GM21526 (cell line): ENCODE results near the gene IQSEC3.

Source experiments
- ATAC-seq: cut with Tn5 transposase; IDR thresholded peaks from one replicate; pipeline ENCODE4 v1.9.1; 2021; ENCODE audit warnings: moderate library complexity; ENCODE audit not compliant: unreplicated experiment, low FRiP score

The IQSEC3 gene

GRCh38 chr12:108594-108993, 42.0 kb downstream of the IQSEC3 start:
- no peak for ATAC-seq

- no peak for ATAC-seq
Measured at GRCh38 chr12:109446-109845, 42.9 kb downstream of the IQSEC3 start.

- no peak for ATAC-seq
Measured at GRCh38 chr12:109872-110271, 43.3 kb downstream of the IQSEC3 start.

- ATAC-seq: no peak
Measured at GRCh38 chr12:111699-112493, 45.3 kb downstream of the IQSEC3 start.

GRCh38 chr12:113347-113746, 46.8 kb downstream of the IQSEC3 start:
- ATAC-seq: no peak

GRCh38 chr12:114626-115211, 48.2 kb downstream of the IQSEC3 start:
- no peak for ATAC-seq

- no peak for ATAC-seq
Measured at GRCh38 chr12:115518-115917, 49.0 kb downstream of the IQSEC3 start.

GRCh38 chr12:115960-116915, 49.7 kb downstream of the IQSEC3 start:
- ATAC-seq: no peak

- no peak for ATAC-seq
Measured at GRCh38 chr12:117311-117710, 50.7 kb downstream of the IQSEC3 start.

GRCh38 chr12:117816-118345, 51.3 kb downstream of the IQSEC3 start:
- ATAC-seq: no peak

GRCh38 chr12:118591-118990, 52.0 kb downstream of the IQSEC3 start:
- no peak for ATAC-seq

- no peak for ATAC-seq
Measured at GRCh38 chr12:120951-121350, 54.4 kb downstream of the IQSEC3 start.

- no peak for ATAC-seq
Measured at GRCh38 chr12:121647-122046, 55.1 kb downstream of the IQSEC3 start.

GRCh38 chr12:125075-125474, 58.5 kb downstream of the IQSEC3 start:
- no peak for ATAC-seq

GRCh38 chr12:125566-125965, 59.0 kb downstream of the IQSEC3 start:
- no peak for ATAC-seq

- no peak for ATAC-seq
Measured at GRCh38 chr12:128079-128478, 61.5 kb downstream of the IQSEC3 start.

- ATAC-seq: no peak
Measured at GRCh38 chr12:129001-129400, 62.4 kb downstream of the IQSEC3 start.

GRCh38 chr12:130519-130918, 64.0 kb downstream of the IQSEC3 start:
- no peak for ATAC-seq

- ATAC-seq: no peak
Measured at GRCh38 chr12:131008-131407, 64.4 kb downstream of the IQSEC3 start.

- ATAC-seq: no peak
Measured at GRCh38 chr12:131732-132495, 65.3 kb downstream of the IQSEC3 start.
